IPS DF 6.9 (cell line): ENCODE measurements around the gene SCFD2.

Experiments
- DNase-seq: peaks from one replicate; pipeline ENCODE4 v3.0.0-alpha.2; 2013; ENCODE audit warnings: low read depth, low spot score
- H3K27ac ChIP-seq: one replicate; pipeline ENCODE4 v1.5.1; 2013; ENCODE audit warnings: low read length, control low read depth
- H3K27me3 ChIP-seq: 2 replicates; pipeline ENCODE4 v1.6.1; 2013; ENCODE audit warnings: mild to moderate bottlenecking, low read length; ENCODE audit not compliant: control insufficient read depth, insufficient read depth
- H3K36me3 ChIP-seq: 2 replicates; pipeline ENCODE4 v1.6.1; 2013; ENCODE audit warnings: low read length; ENCODE audit not compliant: control insufficient read depth, insufficient read depth
- H3K4me1 ChIP-seq: 2 replicates; pipeline ENCODE4 v1.6.1; 2013; ENCODE audit warnings: low read length; ENCODE audit not compliant: control insufficient read depth, insufficient read depth
- H3K4me3 ChIP-seq: 2 replicates; pipeline ENCODE4 v1.5.1; 2013; ENCODE audit warnings: mild to moderate bottlenecking, low read length
- H3K9me3 ChIP-seq: 2 replicates; pipeline ENCODE4 v1.6.1; 2013; ENCODE audit warnings: low read length, inconsistent platforms; ENCODE audit not compliant: control insufficient read depth, insufficient read depth
- WGBS: extraction: QIAGEN DNeasy Blood & Tissue Kit; methylation state at CpG from one replicate; pipeline ENCODE4 v1.1.7; 2013; ENCODE audit warnings: mixed read lengths, missing lambda C conversion rate; ENCODE audit not compliant: insufficient read length, insufficient coverage; 5-methylcytosine and 5-hydroxymethylcytosine counted together

Gene SCFD2

GRCh38 chr4:52949336-52949735, 416.5 kb downstream of the SCFD2 start:
- H3K4me1 ChIP-seq = 0 out of 2 replicates have a peak, but pooled peaks cover 1% of the 10 kb centered on the region
- no peak overlapping the region for H3K27ac ChIP-seq
- no peak overlapping the region for H3K4me3 ChIP-seq
- DNase-seq = no peak
- WGBS = no CpG with 5 or more reads among the region's 4 CpGs
- H3K36me3 ChIP-seq = no peaks in the 10 kb centered on the region
- H3K9me3 ChIP-seq = no peaks in the 10 kb centered on the region
- no peaks in the 10 kb centered on the region for H3K27me3 ChIP-seq

- Histone ChIP-seq H3K4me3 (no peak overlapping the region), H3K27me3 (no peaks in the 10 kb centered on the region), H3K4me1 (0 out of 2 replicates have a peak, but pooled peaks cover 1% of the 10 kb centered on the region), H3K36me3 (no peaks in the 10 kb centered on the region), H3K9me3 (no peaks in the 10 kb centered on the region), H3K27ac (no peak overlapping the region)
- no peak for DNase-seq
- no CpG with 5 or more reads among the region's 5 CpGs for WGBS
Measured at GRCh38 chr4:52948057-52948423, 417.8 kb downstream of the SCFD2 start.

GRCh38 chr4:52947401-52948056, 418.3 kb downstream of the SCFD2 start:
- no peak overlapping the region for H3K27ac ChIP-seq
- no peaks in the 10 kb centered on the region for H3K27me3 ChIP-seq
- no peaks in the 10 kb centered on the region for H3K36me3 ChIP-seq
- DNase-seq = no peak
- H3K9me3 ChIP-seq = no peaks in the 10 kb centered on the region
- H3K4me3 ChIP-seq = no peak overlapping the region
- 0 out of 2 replicates have a peak, but pooled peaks cover 1% of the 10 kb centered on the region for H3K4me1 ChIP-seq
- WGBS = no CpG with 5 or more reads among the region's 4 CpGs

GRCh38 chr4:52946855-52947254, 419.0 kb downstream of the SCFD2 start:
- Histone ChIP-seq H3K4me1 (0 out of 2 replicates have a peak, but pooled peaks cover 1% of the 10 kb centered on the region), H3K4me3 (no peak overlapping the region), H3K36me3 (no peaks in the 10 kb centered on the region), H3K9me3 (no peaks in the 10 kb centered on the region), H3K27me3 (no peaks in the 10 kb centered on the region), H3K27ac (no peak overlapping the region)
- no CpG with 5 or more reads among the region's 4 CpGs for WGBS
- DNase-seq = no peak

GRCh38 chr4:52945982-52946381, 419.9 kb downstream of the SCFD2 start:
- no peak for DNase-seq
- Histone ChIP-seq H3K36me3 (no peaks in the 10 kb centered on the region), H3K4me3 (no peak overlapping the region), H3K4me1 (0 out of 2 replicates have a peak, but pooled peaks cover 1% of the 10 kb centered on the region), H3K9me3 (no peaks in the 10 kb centered on the region), H3K27ac (no peak overlapping the region), H3K27me3 (no peaks in the 10 kb centered on the region)
- no CpG with 5 or more reads among the region's 2 CpGs for WGBS

- Histone ChIP-seq H3K27ac (no peak overlapping the region), H3K4me1 (0 out of 2 replicates have a peak, but pooled peaks cover 1% of the 10 kb centered on the region), H3K4me3 (no peak overlapping the region), H3K36me3 (no peaks in the 10 kb centered on the region), H3K27me3 (no peaks in the 10 kb centered on the region), H3K9me3 (no peaks in the 10 kb centered on the region)
- no CpG with 5 or more reads among the region's 2 CpGs for WGBS
- DNase-seq = no peak
Measured at GRCh38 chr4:52945326-52945898, 420.4 kb downstream of the SCFD2 start.

GRCh38 chr4:52943677-52944076, 422.2 kb downstream of the SCFD2 start:
- H3K4me1 ChIP-seq = no peaks in the 10 kb centered on the region
- no peaks in the 10 kb centered on the region for H3K27me3 ChIP-seq
- DNase-seq = no peak
- no peaks in the 10 kb centered on the region for H3K9me3 ChIP-seq
- no peaks in the 10 kb centered on the region for H3K36me3 ChIP-seq
- H3K4me3 ChIP-seq = no peak overlapping the region
- no peak overlapping the region for H3K27ac ChIP-seq

- no peaks in the 10 kb centered on the region for H3K27me3 ChIP-seq
- no peak for DNase-seq
- H3K4me3 ChIP-seq = no peak overlapping the region
- H3K27ac ChIP-seq = no peak overlapping the region
- H3K4me1 ChIP-seq = no peaks in the 10 kb centered on the region
- no peaks in the 10 kb centered on the region for H3K36me3 ChIP-seq
- no CpG with 5 or more reads among the region's 1 CpG for WGBS
- H3K9me3 ChIP-seq = no peaks in the 10 kb centered on the region
Measured at GRCh38 chr4:52942936-52943335, 422.9 kb downstream of the SCFD2 start.

- no peak for DNase-seq
- Histone ChIP-seq H3K4me3 (no peak overlapping the region), H3K27ac (no peak overlapping the region), H3K27me3 (no peaks in the 10 kb centered on the region), H3K4me1 (no peaks in the 10 kb centered on the region), H3K9me3 (no peaks in the 10 kb centered on the region), H3K36me3 (no peaks in the 10 kb centered on the region)
- no CpG with 5 or more reads among the region's 3 CpGs for WGBS
Measured at GRCh38 chr4:52941450-52941849, 424.4 kb downstream of the SCFD2 start.

GRCh38 chr4:52939739-52940138, 426.1 kb downstream of the SCFD2 start:
- Histone ChIP-seq H3K27ac (no peak overlapping the region), H3K4me3 (no peak overlapping the region), H3K4me1 (no peaks in the 10 kb centered on the region), H3K36me3 (no peaks in the 10 kb centered on the region), H3K27me3 (no peaks in the 10 kb centered on the region), H3K9me3 (no peaks in the 10 kb centered on the region)
- WGBS = no CpG with 5 or more reads among the region's 2 CpGs
- no peak for DNase-seq

- WGBS = no CpG with 5 or more reads among the region's 1 CpG
- Histone ChIP-seq H3K27me3 (no peaks in the 10 kb centered on the region), H3K27ac (no peak overlapping the region), H3K4me3 (no peak overlapping the region), H3K9me3 (no peaks in the 10 kb centered on the region), H3K4me1 (no peaks in the 10 kb centered on the region), H3K36me3 (no peaks in the 10 kb centered on the region)
- DNase-seq = no peak
Measured at GRCh38 chr4:52939325-52939724, 426.5 kb downstream of the SCFD2 start.
